WTC11 (cell line): ENCODE results near the gene CTXN1. TPM values are rescaled to one million over a fixed set of nuclear protein-coding genes. Genes with fewer than 3 reads are reported as not detected.

ENCODE experiments used
- ATF2 ChIP-seq: sonication (generic); formaldehyde crosslinking; IDR thresholded peaks from 2 replicates; pipeline ENCODE4 v1.8.1; 2022; ENCODE audit warnings: low read depth, missing genetic modification reagents, borderline replicate concordance
- ATF6 ChIP-seq: sonication (generic); formaldehyde crosslinking; IDR thresholded peaks from 2 replicates; pipeline ENCODE4 v1.8.1; 2023; ENCODE audit warnings: mild to moderate bottlenecking, missing genetic modification reagents
- CREB1 ChIP-seq: sonication (generic); formaldehyde crosslinking; IDR thresholded peaks from 2 replicates; pipeline ENCODE4 v1.8.0; 2023; ENCODE audit warnings: mild to moderate bottlenecking, missing genetic modification reagents
- ELF4 ChIP-seq: sonication (generic); formaldehyde crosslinking; IDR thresholded peaks from 2 replicates; pipeline ENCODE4 v1.8.1; 2022; ENCODE audit warnings: low read depth, mild to moderate bottlenecking, moderate library complexity, missing genetic modification reagents
- ERG ChIP-seq: fragments of 250-450 bp; sonication (Bioruptor Pico); IDR thresholded peaks from 2 replicates; pipeline ENCODE4 v1.8.0; 2021; ENCODE audit warnings: mild to moderate bottlenecking
- ETV6 ChIP-seq: sonication (generic); formaldehyde crosslinking; IDR thresholded peaks from 2 replicates; pipeline ENCODE4 v1.8.1; 2022; ENCODE audit warnings: mild to moderate bottlenecking, missing genetic modification reagents
- FOXJ3 ChIP-seq: sonication (generic); formaldehyde crosslinking; IDR thresholded peaks from 2 replicates; pipeline ENCODE4 v1.9.0; 2021; ENCODE audit warnings: missing genetic modification reagents, mild to moderate bottlenecking, borderline replicate concordance
- GTF2I ChIP-seq: fragments of 250-450 bp; sonication (Bioruptor Pico); conservative IDR thresholded peaks from 2 replicates; pipeline ENCODE4 v1.4.0; 2021; ENCODE audit warnings: mild to moderate bottlenecking
- IRF2 ChIP-seq: sonication (generic); formaldehyde crosslinking; IDR thresholded peaks from 2 replicates; pipeline ENCODE4 v1.8.0; 2022; ENCODE audit warnings: low read depth, missing genetic modification reagents, borderline replicate concordance
- JUN ChIP-seq: sonication (generic); formaldehyde crosslinking; IDR thresholded peaks from 2 replicates; pipeline ENCODE4 v1.8.0; 2023; ENCODE audit warnings: mild to moderate bottlenecking, missing genetic modification reagents
- MXD4 ChIP-seq: fragments of 250-450 bp; sonication (Bioruptor Pico); IDR thresholded peaks from 2 replicates; pipeline ENCODE4 v1.8.0; 2021; ENCODE audit warnings: mild to moderate bottlenecking, moderate library complexity, borderline replicate concordance
- OVOL2 ChIP-seq: fragments of 250-450 bp; sonication (Bioruptor Pico); IDR thresholded peaks from 2 replicates; pipeline ENCODE4 v1.9.0; 2021; ENCODE audit warnings: mild to moderate bottlenecking, borderline replicate concordance
- TEAD1 ChIP-seq: sonication (generic); formaldehyde crosslinking; IDR thresholded peaks from 2 replicates; pipeline ENCODE4 v1.8.0; 2022; ENCODE audit warnings: mild to moderate bottlenecking, missing genetic modification reagents
- TEAD4 ChIP-seq: sonication (generic); formaldehyde crosslinking; IDR thresholded peaks from 2 replicates; pipeline ENCODE4 v1.8.0; 2022; ENCODE audit warnings: mild to moderate bottlenecking, missing genetic modification reagents
- USF1 ChIP-seq: sonication (generic); formaldehyde crosslinking; IDR thresholded peaks from 2 replicates; pipeline ENCODE4 v1.8.0; 2022; ENCODE audit warnings: mild to moderate bottlenecking, missing genetic modification reagents
- ZBTB21 ChIP-seq: sonication (generic); formaldehyde crosslinking; IDR thresholded peaks from 2 replicates; pipeline ENCODE4 v1.8.1; 2023; ENCODE audit warnings: mild to moderate bottlenecking, missing genetic modification reagents, borderline replicate concordance
- ZBTB43 ChIP-seq: sonication (generic); formaldehyde crosslinking; IDR thresholded peaks from 2 replicates; pipeline ENCODE4 v1.8.1; 2023; ENCODE audit warnings: mild to moderate bottlenecking, missing genetic modification reagents
- ZMAT4 ChIP-seq: fragments of 250-450 bp; sonication (Bioruptor Pico); IDR thresholded peaks from 2 replicates; pipeline ENCODE4 v1.9.0; 2021; ENCODE audit warnings: mild to moderate bottlenecking
- ZNF281 ChIP-seq: sonication (generic); formaldehyde crosslinking; IDR thresholded peaks from 2 replicates; pipeline ENCODE4 v1.8.0; 2023; ENCODE audit warnings: mild to moderate bottlenecking, missing genetic modification reagents
- ZNF425 ChIP-seq: fragments of 250-450 bp; sonication (Bioruptor Pico); conservative IDR thresholded peaks from 2 replicates; pipeline ENCODE4 v1.9.0; 2021; ENCODE audit warnings: mild to moderate bottlenecking
- ZNF532 ChIP-seq: fragments of 250-450 bp; sonication (Bioruptor Pico); IDR thresholded peaks from 2 replicates; pipeline ENCODE4 v1.9.0; 2021; ENCODE audit warnings: mild to moderate bottlenecking, borderline replicate concordance
- ZNF671 ChIP-seq: fragments of 250-450 bp; sonication (Bioruptor Pico); IDR thresholded peaks from 2 replicates; pipeline ENCODE4 v1.8.0; 2021; ENCODE audit warnings: mild to moderate bottlenecking
- total RNA-seq: library from RNA; stranded (reverse); gene quantifications from 3 replicates; pipeline ENCODE4 v1.2.3, GENCODE V29; 2021

Gene CTXN1
- total RNA-seq, 1 experiment from 2014 or later, result 48.2 TPM

GRCh38 chr19:7925171-7925851 is 624 bp downstream of the CTXN1 start (continued):
- TF ChIP-seq JUN (CRISPR knock-in tag) (peak; percentile 92; the same call in 1 of the 2 replicates), ATF2 (CRISPR knock-in tag) (no peak), ZNF281 (CRISPR knock-in tag) (peak; percentile 93), IRF2 (no peak), ATF6 (CRISPR knock-in tag) (no peak), OVOL2 (CRISPR knock-in tag) (no peak), ZNF671 (no peak), TEAD1 (CRISPR knock-in tag) (peak; percentile 96), GTF2I (CRISPR knock-in tag) (no peak), ZBTB21 (peak; percentile 83), FOXJ3 (CRISPR knock-in tag) (no peak), ETV6 (CRISPR knock-in tag) (peak; percentile 94), ZMAT4 (CRISPR knock-in tag) (no peak), ERG (no peak), MXD4 (no peak), ELF4 (CRISPR knock-in tag) (peak; percentile 86; the same call in 1 of the 2 replicates), ZBTB43 (CRISPR knock-in tag) (peak; percentile 95), TEAD4 (CRISPR knock-in tag) (peak; percentile 65; the same call in 1 of the 2 replicates), ZNF532 (CRISPR knock-in tag) (no peak), USF1 (CRISPR knock-in tag) (peak; percentile 58), ZNF425 (CRISPR knock-in tag) (no peak), CREB1 (CRISPR knock-in tag) (peak; percentile 88; the same call in 1 of the 2 replicates)
